HG02763 (cell line): ENCODE results near the gene GPR153.
"Not testable (repeated sequence)": the region's sequence is repeated elsewhere in the genome, so short reads cannot be mapped to it uniquely, and the experiment has no call there.

Experiments
- ATAC-seq: cut with Tn5 transposase; IDR thresholded peaks from one replicate; pipeline ENCODE4 v1.9.1; 2021; ENCODE audit warnings: mild to moderate bottlenecking, moderate library complexity; ENCODE audit not compliant: unreplicated experiment

GPR153 gene

DNA sequence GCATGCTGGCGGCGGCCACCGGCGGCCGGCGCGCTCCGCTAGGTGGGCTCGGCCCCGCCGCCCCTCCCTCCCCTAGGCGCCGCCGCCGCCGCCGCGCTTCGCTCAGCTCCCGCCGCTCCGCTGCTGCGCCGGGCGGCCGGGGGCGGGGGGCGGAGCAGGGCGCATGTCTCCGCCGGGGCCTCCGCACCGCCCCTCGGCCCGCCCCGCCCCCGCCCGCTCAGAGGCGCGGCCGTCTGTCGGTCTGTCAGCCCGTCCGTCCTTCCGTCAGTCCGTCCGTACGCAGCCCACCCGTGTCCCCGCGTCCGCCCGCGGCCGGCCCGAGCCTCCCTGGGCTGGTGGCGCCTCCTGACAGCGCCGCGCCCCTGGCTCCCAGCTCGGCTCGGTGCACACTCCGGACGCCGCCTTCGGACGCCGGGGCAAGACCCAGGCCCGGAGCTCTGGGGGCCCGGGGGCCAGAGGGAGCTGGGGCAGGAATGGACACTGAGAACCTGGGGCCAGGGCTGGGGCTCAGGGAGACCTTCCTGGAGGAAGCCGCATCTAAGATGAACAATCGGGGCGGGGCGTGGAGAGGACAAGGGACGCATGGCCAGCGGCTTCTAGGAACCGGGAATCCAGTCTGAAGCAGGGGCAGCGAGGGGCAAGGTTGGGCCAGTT lies at the start of gene GPR153:
GPR153 (minus strand) TSS at position 138 of the 654 bp plus-strand sequence. CDS start 6,193 bp downstream, outside the sequence.
- no peak for ATAC-seq

DNA sequence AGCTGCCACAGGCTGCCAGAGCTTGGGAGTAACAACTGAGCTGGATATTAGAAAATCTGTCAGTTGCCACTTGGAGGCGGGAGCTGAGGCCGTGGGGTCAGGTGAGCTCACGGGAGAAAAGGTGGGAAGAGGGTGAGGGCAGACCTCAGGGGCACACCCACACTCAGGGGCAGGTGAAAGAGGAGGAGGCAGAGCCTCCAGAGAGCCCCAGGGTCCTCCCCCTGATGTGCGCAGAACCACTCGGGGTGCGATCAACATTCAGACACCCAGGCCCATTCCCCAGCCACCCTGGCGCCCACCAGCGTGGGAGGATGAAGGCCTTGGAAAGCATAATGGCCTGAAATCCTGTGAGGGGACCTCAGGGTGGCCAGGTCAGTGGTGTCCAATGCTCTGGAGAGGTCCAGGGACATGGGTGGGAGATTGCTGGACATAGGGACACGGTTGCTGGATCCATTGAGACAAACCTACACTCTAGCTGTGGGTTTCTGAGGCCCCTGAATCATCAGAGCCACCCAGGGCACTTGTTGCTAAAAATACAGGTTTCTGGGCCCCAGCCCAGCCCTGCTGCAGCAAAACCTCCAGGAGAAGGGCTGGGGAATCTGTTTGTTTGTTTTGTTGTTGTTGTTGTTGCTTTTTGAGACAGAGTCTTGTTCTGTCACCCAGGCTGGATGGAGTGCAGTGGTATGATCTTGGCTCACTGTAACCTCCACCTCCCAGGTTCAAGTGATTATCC lies 49.4 kb upstream of the GPR153 start:
- no peak for ATAC-seq

DNA sequence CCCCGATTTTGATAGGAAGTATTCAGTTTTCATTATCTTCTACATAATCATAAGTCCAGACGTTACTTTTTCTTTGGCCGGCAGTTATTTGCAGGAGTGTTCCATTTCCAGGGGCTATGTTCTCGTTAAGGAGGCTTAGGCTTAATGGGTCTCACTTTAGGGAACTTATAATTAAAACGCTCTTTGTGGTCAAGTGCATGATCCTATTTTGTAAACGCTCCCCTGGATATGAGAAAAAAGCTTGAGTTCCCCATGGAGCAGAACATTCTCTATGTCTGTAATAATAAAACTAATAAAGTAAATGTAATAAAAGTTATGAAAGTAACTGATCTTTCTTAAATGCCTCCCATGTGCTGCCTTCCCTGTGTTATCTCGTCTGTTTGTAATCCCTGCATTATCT lies 48.7 kb upstream of the GPR153 start:
- no peak for ATAC-seq

DNA sequence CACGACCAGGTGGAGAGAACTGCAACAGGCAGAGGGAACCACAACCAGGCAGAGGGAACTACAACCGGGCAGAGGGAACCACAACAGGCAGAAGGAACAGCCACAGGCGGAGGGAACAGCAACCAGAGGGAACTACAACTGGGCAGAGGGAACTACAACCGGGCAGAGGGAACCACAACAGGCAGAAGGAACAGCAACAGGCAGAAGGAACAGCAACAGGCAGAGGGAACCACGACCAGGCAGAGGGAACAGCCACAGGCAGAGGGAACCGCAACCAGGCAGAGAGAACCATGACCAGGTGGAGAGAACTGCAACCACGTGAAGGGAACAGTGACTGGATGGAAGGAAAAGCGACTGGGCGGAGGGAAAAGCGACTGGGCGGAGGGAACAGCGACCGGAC lies 47.6 kb upstream of the GPR153 start:
- ATAC-seq: no peak

DNA sequence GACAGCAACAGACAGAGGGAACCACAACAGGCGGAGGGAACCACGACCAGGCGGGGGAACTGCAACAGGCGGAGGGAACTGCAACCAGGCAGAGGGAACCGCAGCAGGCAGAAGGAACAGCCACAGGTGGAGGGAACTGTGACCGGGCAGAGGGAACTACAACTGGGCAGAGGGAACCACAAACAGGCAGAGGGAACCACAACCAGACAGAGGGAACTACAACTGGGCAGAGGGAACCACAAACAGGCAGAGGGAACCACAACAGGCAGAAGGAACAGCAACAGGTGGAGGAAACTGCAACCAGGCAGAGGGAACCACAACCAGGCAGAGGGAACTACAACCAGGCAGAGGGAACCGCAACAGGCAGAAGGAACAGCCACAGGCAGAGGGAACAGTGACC lies 46.8 kb upstream of the GPR153 start:
- ATAC-seq: not testable (repeated sequence)

DNA sequence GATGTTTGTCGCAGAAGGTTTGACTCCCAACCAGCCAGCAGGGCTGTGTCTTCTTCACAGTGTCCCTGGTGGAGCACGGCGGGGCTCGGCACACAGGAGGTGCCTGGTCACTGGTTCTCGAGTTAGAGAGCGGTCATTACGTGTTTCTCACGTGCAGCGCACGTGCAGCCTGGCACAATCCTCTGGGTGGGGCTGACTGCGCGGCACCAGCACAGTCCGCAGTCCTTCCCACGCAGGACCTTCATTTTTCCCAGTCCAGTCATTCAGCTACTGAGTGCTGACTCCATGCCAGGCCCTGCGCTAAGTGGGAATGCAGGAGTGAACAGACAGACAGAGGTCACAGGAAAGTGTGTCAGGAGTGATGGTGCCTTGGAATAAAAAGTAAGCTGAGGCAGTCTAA lies 46.2 kb upstream of the GPR153 start:
- no peak for ATAC-seq

DNA sequence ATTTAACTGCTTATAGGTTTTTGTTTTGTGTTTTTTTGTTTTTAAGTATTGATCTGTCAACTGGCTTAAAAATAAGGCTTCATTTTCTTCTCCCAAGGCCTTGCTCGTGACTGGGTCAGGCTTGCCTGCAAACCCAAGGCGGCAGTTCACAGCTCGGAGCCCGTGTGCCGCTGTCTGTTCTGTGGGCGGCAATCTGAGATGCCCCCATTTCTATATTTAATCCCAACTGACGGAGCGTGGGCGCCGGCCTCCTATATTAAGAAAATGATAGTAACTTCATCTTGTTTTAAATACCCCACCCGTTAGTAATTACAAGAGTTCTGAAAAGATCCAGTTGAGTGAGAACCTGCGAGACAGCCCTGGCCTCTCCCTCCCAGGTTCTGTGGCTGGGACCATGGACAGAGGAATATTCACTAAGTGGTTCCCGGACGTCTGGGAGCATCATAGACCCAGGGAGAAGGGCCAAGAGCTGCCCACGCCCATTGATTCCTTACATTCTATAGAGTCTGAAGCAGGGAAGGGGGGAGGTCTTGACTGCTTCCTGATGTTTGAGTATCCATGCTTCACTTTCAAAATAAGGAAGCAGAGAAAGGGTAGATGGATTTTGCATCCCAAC lies 42.6 kb upstream of the GPR153 start:
- ATAC-seq: no peak

DNA sequence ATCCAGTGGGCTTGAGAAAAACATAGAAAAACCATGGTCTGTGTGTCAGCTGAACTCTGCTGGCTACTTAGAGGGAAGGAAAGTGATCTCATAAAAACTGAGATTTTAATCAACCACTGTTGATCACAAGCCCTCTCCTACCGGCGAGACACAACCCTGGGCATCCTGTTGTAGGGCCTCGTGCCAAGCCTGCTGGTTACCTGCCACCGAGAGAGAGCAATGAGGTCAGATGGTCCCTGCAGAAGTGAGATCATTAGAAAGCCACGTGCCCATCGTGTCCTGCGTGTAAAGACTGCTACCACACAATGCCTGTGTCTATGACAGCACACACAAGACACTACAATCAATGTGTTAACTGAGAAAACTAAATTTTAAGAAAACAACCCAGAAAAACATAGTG lies 41.7 kb upstream of the GPR153 start:
- ATAC-seq: no peak

DNA sequence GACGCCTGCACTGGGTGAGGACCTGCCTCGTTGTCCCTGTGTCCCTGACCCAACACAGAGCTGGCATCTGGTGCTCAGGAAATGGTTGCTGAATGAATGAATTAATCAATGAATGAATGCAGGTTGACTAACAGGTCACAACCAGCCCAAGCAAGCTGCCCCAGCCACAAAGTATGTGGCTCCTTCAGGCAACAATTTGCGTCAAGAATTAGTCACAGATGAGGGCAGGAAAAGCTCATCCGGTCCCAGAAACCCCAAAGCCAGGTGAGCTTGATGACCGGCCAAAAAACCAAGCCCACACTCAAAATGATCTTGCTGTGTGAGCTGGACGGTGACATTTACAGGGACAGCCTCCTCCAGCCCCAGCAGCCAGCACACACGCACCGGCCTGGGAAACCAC lies 40.6 kb upstream of the GPR153 start:
- no peak for ATAC-seq

DNA sequence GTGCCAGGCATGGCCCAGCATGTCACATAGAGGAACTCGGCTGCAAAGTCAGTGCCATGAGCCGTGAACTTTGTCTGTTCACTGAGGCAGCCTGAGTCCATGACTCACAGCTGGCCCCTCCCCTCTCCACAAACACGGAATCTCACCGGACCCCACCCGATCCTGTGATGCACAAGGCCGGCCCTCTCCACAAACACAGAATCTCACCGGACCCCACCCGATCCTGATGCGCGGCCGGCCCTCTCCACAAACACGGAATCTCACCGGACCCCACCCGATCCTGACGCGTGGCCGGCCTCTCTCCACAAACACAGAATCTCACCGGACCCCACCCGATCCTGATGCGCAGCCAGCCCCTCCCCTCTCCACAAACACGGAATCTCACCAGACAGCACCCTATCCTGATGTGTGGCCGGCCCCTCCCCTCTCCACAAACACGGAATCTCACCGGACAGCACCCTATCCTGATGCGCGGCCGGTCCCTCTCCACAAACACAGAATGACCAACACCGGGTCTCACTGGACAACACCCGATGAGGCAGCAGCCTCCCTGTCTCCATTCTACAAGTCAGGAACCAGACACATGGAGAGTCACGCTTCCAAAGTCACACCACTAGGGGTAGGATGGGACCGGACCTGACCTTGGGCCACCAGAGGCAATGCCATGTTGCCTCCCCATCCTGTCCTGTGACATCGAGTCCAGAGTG lies 39.6 kb upstream of the GPR153 start:
- no peak for ATAC-seq

DNA sequence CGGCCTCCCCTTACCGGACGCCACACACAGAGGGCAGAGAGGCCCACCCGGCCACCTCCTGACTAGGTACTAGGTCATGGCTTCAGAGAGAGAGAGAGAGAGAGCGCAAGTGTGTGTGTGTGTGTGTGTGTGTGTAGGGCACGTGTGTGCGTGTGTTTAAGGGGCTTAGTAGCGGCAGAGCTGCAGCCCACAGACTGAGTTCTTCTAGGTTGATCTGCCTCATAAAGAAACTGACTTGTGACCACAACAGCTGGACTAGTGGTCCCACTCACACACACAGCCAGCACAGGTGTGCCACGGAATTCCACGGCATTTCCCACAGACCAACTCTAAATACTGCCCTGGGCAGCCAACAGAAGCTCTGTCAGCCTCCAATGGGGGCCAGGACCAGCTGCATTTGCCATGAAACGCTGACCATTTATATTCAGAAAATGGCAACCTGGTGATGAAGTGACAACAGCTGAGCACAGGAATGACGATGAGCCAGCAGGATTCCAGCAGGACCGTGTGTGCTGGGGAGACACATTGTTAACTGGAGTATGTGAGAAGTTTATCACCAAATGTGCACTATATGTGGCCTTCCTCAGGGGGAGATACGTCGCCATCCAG lies 38.8 kb upstream of the GPR153 start:
- ATAC-seq: no peak

DNA sequence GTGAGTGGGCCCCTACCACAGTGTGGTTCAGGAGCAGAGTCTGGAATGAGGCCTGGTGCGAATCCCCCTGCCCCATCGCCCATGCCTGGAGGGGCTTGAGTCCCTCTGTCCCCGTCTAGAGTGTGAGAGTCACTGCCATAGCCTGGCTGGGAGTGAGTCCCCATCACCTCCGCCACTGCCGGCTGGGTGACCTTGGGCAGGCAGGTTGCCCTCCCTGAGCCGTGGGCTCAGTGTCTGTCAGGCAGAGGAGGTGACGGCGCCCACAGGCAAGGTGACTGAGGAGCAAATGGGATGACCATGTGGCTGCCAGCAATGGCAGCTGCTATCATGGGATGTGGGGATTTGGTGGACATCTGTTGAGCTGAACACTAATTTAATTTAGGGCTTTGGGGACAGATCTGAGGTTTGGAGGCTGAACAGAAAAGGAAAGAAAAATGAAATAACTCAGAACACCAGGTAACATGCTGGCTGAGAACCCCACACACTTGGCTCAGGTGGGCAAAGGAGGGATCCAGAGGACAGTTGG lies 38.1 kb upstream of the GPR153 start:
- no peak for ATAC-seq

DNA sequence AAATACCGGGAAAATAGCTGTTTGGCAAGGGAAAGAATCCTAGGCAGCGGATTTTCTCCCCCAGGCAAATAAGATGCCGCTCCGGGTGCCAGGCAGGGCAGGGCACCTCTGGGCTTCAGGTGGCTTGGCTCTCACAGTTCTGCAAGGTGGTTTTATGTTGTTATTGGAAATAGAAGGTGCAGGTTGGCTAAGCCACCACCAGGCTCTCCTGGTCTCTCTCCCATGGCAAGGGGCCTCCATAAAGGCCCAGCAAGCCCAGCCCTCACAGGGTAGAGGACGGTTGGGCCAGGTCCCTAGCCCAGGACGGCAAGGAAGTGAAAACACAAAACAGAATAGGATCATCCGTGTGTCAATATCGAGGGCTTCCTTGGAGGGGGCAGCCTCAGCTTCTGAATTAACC lies 37.6 kb upstream of the GPR153 start:
- no peak for ATAC-seq

DNA sequence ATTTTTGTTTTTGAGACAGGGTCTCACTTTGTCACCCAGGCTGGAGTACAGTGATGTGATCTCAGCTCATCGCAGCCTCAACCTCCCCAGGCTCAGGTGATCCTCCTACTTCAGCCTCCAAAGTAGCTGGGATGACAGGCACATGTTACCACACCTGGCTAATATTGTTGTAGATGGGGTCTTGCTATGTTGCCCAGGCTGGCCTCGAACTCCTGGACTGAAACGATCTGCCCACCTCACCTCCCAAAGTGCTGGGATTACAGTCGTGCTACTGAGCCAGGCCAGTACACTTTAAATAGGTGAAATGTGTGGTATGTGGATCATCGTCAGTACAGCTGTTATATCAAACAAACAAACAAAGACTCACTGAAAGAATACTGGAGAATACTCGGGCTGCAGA lies 35.0 kb upstream of the GPR153 start:
- no peak for ATAC-seq

DNA sequence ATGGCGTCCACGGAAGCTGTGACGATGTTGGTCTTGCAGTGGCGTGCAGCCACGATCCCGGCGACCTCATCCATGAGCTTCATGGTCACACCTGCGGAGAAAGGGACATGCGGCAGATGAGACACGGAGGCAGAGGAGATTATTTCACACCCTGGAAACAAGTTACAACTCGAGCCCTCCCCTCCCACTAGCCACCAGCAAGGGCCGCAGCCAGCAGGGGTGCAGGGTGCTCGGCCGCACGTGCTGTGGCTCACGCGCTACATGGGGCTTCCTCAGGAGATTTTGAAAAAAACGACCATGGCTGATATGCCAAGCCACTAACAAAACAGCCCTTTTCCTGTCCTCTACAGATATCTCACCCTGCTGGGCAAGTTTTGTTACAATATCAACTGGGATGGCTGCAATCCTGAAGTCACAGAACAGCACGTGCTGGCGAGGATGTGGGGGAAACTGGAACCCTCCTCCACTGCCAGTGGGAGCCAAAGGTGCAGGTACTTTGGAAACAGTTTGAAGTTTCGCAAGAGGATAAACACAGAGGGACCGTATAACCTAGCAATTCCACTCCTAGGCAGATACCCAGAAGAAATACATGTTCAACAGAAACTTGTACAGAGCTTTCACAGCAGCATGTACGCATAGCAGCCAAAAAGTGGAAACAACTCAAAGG lies 34.1 kb upstream of the GPR153 start:
- ATAC-seq: no peak

DNA sequence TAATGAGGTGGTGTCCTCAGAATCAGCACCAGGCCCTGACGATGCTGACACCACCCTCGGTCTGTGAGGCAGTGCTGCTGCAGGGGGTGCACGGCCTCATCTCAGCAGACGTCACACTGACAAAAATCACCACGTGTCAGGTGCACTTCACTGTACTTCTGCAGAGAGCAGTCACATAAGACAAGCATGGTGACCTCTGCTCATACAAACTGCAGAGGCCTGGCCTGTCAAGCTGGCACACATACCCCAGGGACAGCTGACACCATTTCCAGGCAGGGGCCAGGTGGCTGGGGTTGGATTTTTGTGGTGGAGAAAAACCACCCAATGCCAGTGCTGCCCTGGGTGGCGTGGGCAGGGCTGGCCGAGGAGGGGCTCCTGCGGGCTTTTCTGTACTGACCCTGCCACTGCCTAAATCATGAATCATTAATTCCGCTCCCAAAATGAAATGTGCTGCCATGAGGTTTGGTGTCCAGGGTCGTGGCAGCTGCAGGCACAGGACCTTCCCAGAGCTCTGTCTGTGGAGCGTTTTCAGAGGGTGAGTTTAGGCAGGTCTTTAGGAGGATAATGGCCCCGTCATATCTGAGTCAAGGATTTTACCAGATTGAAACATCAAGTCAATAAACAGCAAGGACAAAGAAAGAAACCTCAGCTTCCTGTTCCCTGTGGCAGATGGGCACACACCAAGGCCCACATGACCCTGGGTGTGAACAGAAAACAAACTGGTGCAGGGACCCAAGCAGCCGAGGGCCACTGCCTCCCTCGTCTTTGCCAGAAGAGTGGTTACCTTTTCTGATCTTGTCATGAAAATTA lies 33.4 kb upstream of the GPR153 start:
- ATAC-seq: no peak

DNA sequence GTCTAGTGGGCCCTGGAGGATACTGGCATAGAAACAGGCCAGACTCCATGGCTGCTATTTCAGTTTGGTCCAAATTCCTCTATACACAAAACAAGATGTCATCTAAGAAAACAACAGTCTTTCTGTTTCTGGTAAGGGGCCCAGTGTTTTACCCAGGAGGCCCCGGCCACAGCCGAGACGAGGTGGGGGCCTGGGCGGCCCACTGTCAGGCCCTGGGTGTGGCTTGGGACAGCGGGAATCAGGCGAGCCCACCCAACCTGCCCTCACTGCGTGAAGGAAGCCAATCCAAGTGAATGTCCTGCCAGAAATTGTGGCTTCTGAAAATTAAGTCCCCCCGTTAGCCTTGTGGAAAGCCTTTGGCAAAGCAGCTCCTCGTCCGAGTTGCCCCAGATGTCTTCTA lies 31.2 kb upstream of the GPR153 start:
- ATAC-seq: no peak

DNA sequence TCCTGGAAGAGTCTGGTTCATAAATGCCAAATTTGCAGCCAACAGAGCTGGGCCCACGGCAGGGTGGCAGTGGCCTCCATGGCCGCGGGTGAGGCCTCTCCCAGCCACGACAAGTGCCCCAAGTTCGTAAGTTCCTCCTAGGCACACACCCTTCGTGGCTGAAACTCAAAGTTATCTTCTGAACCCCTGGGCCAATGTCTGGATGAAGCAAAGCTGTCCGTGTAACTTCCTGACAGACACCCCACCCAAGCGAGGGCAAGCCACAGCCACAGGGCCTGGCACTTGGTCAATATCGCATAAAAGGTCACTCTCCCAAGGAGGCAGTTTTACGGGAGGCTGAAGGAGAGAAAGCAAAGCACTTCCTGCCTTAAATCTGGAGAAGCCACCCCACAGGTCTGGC lies 27.8 kb upstream of the GPR153 start:
- ATAC-seq: no peak

DNA sequence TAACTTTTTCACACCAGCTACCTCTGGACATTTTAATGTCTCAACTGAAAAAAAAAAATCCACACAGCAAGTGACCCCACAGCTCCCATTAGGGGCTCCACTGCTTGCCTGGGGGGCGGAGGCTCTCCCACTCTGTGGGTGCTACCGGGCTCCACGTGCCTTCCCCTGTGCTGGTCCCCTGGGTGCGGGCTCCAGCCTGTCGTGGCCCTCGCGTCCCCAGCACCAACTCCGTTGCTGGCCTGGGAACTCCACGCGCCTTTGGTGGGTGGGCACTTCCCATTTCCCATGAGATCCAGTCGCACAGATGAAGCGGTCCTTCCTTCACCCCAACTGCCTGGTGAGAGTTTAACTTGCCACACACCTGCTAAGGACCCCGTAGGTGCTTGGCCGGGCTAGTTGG lies 27.1 kb upstream of the GPR153 start:
- ATAC-seq: no peak

DNA sequence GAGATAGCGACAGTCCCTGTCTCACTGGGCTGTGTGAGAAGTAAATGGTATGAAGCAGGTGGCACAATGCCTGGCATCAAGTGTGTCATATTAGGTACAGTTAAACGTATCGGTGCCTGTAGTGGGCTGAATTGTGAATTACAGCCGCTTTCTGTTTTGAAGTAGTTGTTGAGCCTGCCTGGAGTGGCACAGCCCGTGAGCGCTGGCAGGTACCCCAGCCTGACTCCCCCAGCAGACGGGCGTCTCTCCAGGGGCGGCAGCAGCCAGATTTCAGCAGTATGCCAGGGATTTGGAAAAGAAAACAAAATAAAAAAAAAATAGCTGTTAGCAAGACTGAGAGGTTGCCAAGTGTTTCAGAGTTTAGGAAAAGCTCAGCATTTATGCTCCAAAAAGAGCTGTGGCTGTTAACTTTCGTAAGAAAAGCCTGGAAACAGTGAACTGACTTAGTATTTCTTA lies 26.6 kb upstream of the GPR153 start:
- ATAC-seq: no peak
